ENCODE results near the gene C10orf67.

- TF ChIP-seq CTCF (conservative IDR thresholded peaks at IDR 0.05; ENCODE audit: low read depth, low read length) (no peak), EZH2 (IDR thresholded peaks at IDR 0.05; ENCODE audit: borderline replicate concordance, low read depth, low read length, poor library complexity, severe bottlenecking) (no peak)
Measured at GRCh38 chr10:23331567-23332301, 12.9 kb downstream of the C10orf67 start.

Measured in A673 (cell line).